Breast epithelium (tissue), 4 donors: ENCODE results near the gene ABHD14A. TPM values are rescaled to one million over a fixed set of nuclear protein-coding genes. Genes with fewer than 3 reads are reported as not detected.

ENCODE experiments used
- DNase-seq, 2 donors: peaks; one replicate each; pipeline ENCODE4 v3.0.0-alpha.2; 2019; ENCODE audit warnings: low spot score in 2 of 2
- H3K27ac ChIP-seq, 2 donors: fragments of 200-600 bp; sonication (generic) in 1 of 2; one replicate each; pipeline ENCODE4 v1.5.1; 2016 to 2019; ENCODE audit warnings: mild to moderate bottlenecking in 1 of 2
- H3K27me3 ChIP-seq, 2 donors: fragments of 200-600 bp; sonication (generic) in 1 of 2; one replicate each; pipeline versions ENCODE4 v1.5.1 to v1.6.0; 2017 to 2019; ENCODE audit warnings: control low read depth in 1 of 2, mild to moderate bottlenecking in 1 of 2
- H3K36me3 ChIP-seq: fragments of 200-600 bp; one replicate; pipeline ENCODE4 v1.5.1; 2019
- H3K4me1 ChIP-seq, 2 donors: fragments of 200-600 bp; sonication (generic); one replicate each; pipeline ENCODE4 v1.5.1; 2016 to 2019; ENCODE audit warnings: control low read depth in 1 of 2
- H3K4me3 ChIP-seq, 3 donors: fragments of 200-600 bp; sonication (generic); 1 replicate in 2 of 3; 2 replicates in 1 of 3; pipeline ENCODE4 v1.5.1; 2016 to 2019; ENCODE audit warnings: mild to moderate bottlenecking in 3 of 3, moderate library complexity in 2 of 3
- H3K9me3 ChIP-seq, 2 donors: fragments of 200-600 bp; sonication (generic) in 1 of 2; one replicate each; pipeline ENCODE4 v1.5.1; 2016 to 2019; ENCODE audit warnings: control low read depth in 1 of 2
- CTCF ChIP-seq, 3 donors: fragments of 450-650 bp; IDR thresholded peaks; one replicate each; pipeline ENCODE4 v1.5.1; 2016 to 2017; ENCODE audit warnings: antibody characterized with exemption in 3 of 3, mild to moderate bottlenecking in 3 of 3, moderate library complexity in 3 of 3
- POLR2A ChIP-seq: fragments of 450-650 bp; IDR thresholded peaks from one replicate; pipeline ENCODE4 v1.6.1; 2016; ENCODE audit warnings: antibody characterized with exemption, mild to moderate bottlenecking, moderate library complexity
- POLR2AphosphoS5 ChIP-seq, 3 donors: sonication (generic); formaldehyde crosslinking; IDR thresholded peaks; one replicate each; pipeline ENCODE4 v1.6.1; 2017; ENCODE audit warnings: antibody characterized with exemption in 3 of 3
- intact Hi-C: fragments of 100-400 bp; cut with DNase I; formaldehyde crosslinking; loops from one replicate; pipeline ENCODE4 v1.15.1; 2023; ENCODE audit warnings: low total_unique reads
- total RNA-seq, 3 donors: library from RNA; depleted of rRNA; stranded (reverse); fragments of >200 nt; gene quantifications; one replicate each; pipeline ENCODE4 v1.1.0, GENCODE V29; 2016

The ABHD14A gene
- total RNA-seq, 3 donors from 2014 or later = 16.1 to 32.6 (median 17.1) TPM

GRCh38 chr3:51934139-51934850 is 40.6 kb upstream of the ABHD14A start:
- Histone ChIP-seq H3K27ac (no peak overlapping the region), H3K4me3 (no peak overlapping the region), H3K9me3 (no peaks in the 10 kb centered on the region), H3K27me3 (no peaks in the 10 kb centered on the region), H3K4me1 (no peaks in the 10 kb centered on the region), H3K36me3 (no peaks in the 10 kb centered on the region)
- intact Hi-C loops = no loop called here
- TF ChIP-seq CTCF (IDR thresholded peaks at IDR 0.05) (no peak), POLR2AphosphoS5 (IDR thresholded peaks at IDR 0.05) (no peak), POLR2A (no peak)
- DNase-seq = no peak

GRCh38 chr3:51934991-51935885 is 39.6 kb upstream of the ABHD14A start:
- no peaks in the 10 kb centered on the region for H3K36me3 ChIP-seq
- DNase-seq = no peak
- H3K27ac ChIP-seq = no peak overlapping the region
- no peaks in the 10 kb centered on the region for H3K4me1 ChIP-seq
- intact Hi-C loops = no loop called here
- TF ChIP-seq CTCF (IDR thresholded peaks at IDR 0.05) = no peak
- no peak for TF ChIP-seq POLR2A
- no peak for TF ChIP-seq POLR2AphosphoS5 (IDR thresholded peaks at IDR 0.05)
- no peaks in the 10 kb centered on the region for H3K27me3 ChIP-seq
- H3K9me3 ChIP-seq = no peaks in the 10 kb centered on the region
- no peak overlapping the region for H3K4me3 ChIP-seq

- H3K4me3 ChIP-seq = no peak overlapping the region
- peaks cover 0 to 5% of the 10 kb centered on the region in 2 donors for H3K4me1 ChIP-seq
- H3K9me3 ChIP-seq = no peaks in the 10 kb centered on the region
- H3K27me3 ChIP-seq = no peaks in the 10 kb centered on the region
- intact Hi-C loops = no loop called here
- DNase-seq = no peak
- H3K27ac ChIP-seq = no peak overlapping the region
- TF ChIP-seq CTCF (IDR thresholded peaks at IDR 0.05) (no peak), POLR2A (no peak), POLR2AphosphoS5 (IDR thresholded peaks at IDR 0.05) (no peak)
- no peaks in the 10 kb centered on the region for H3K36me3 ChIP-seq
These were observed 38.7 kb upstream of the ABHD14A start for GRCh38 chr3:51935886-51936755.

GRCh38 chr3:51937014-51937413 is 37.9 kb upstream of the ABHD14A start:
- Histone ChIP-seq H3K9me3 (no peaks in the 10 kb centered on the region), H3K4me1 (peaks cover 0 to 8% of the 10 kb centered on the region in 2 donors), H3K4me3 (no peak overlapping the region), H3K27ac (no peak overlapping the region), H3K36me3 (no peaks in the 10 kb centered on the region), H3K27me3 (no peaks in the 10 kb centered on the region)
- TF ChIP-seq POLR2AphosphoS5 (IDR thresholded peaks at IDR 0.05) (no peak), POLR2A (no peak), CTCF (IDR thresholded peaks at IDR 0.05) (no peak)
- intact Hi-C loops = no loop called here
- DNase-seq = no peak
